Measurements from ENCODE around the gene FXYD7. TPM values are rescaled to one million over a fixed set of nuclear protein-coding genes. Genes with fewer than 3 reads are reported as not detected.

The FXYD7 gene
- total RNA-seq, 1 experiment from 2014 or later = 0.71 TPM

DNA sequence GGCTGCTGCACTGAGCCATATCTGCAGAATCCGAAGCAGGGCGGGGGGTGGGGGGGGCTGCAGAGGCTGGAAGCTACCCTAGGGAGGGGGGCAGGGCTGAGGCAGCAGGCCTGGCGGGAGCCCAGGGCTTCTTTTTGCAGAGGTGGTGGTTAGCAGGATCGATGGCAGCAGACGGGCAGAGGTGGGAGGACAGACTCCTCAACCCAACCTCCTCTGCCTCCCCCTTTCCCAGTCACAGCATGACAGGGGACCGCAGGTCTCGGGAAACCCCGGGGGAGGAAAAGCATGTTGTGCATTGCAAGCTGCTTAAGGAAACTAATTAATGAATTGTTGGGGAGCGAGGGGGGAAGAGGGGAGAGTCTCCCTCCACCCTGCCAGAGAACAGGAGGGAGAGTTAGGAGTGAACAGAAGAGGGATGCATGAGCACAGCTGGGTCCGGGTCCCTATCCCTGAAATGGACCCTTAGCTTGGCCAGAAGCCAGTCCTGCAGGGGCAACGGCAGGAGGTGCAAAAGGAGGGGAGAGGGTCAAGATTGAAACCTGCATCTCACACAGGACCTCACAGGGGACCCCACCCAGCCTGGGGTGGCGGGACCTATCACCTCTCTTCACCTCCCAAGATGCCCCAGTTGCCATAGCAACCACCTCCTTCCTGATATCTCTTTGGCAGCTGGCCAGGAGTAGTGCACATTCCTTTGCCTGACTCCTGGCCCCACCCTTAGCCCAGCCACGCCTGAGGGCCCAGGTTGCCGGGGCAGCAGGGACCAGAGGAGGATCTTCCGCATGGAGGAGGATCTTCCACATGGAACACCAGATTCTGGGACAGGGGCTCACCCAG, 1.8 kb downstream of the FXYD7 start:
- peak; percentile 31; the same call in 1 of the 2 replicates for ATAC-seq
- Histone ChIP-seq H4K20me1 (ENCODE audit: insufficient read depth) (no peaks in the 10 kb centered on the region), H3K36me3 (ENCODE audit: control insufficient read depth in 1 of 2, insufficient read depth in 2 of 2, low read length in 2 of 2) (no peaks in the 10 kb centered on the region), H3K79me2 (ENCODE audit: insufficient read depth, low read length) (no peaks in the 10 kb centered on the region), H3K4me1 (ENCODE audit: control insufficient read depth in 1 of 2, insufficient read depth in 2 of 2, low read length in 2 of 2) (peaks cover 22 to 35% of the 10 kb centered on the region in 2 experiments), H3K9me2 (ENCODE audit: insufficient read depth) (no peaks in the 10 kb centered on the region), H3K4me3 (replicated peaks in 1 of 2; ENCODE audit: low read depth in 1 of 2, low read length in 2 of 2) (no peak overlapping the region), H3K27me3 (ENCODE audit: insufficient read depth, low read length) (no peaks in the 10 kb centered on the region), H3K27ac (ENCODE audit: low read depth, low read length) (no peak overlapping the region), H3K9ac (ENCODE audit: low read length) (no peak overlapping the region; the same call in 1 of the 2 replicates), H2AFZ (ENCODE audit: low read depth, low read length, poor library complexity, severe bottlenecking) (no peak overlapping the region), H3K4me2 (ENCODE audit: low read length) (peak overlapping the region; percentile 50), H3K9me3 (ENCODE audit: control insufficient read depth in 1 of 2, insufficient read depth in 1 of 2, low read depth in 1 of 2, low read length in 2 of 2) (no peaks in the 10 kb centered on the region)
- RAD21 ChIA-PET (ENCODE audit: low non-redundant PET in 1 of 2, low total read pairs in 2 of 2, uncharacterized antibody in 2 of 2, unreplicated experiment in 2 of 2) = no interaction called here
- intact Hi-C loops (cut with micrococcal nuclease) = no loop called here
- DNase-seq (ENCODE audit: low read depth, low spot score) = no peak
- 0 out of 2 replicates have a peak, but pooled peaks have one; percentile 26 for TF ChIP-seq POLR2AphosphoS5 (IDR thresholded peaks at IDR 0.05; ENCODE audit: low read depth, low read length)
- no peak for TF ChIP-seq POLR2A (IDR thresholded peaks at IDR 0.05; ENCODE audit: borderline replicate concordance, extremely low read depth, insufficient read depth, insufficient read length)
- BruUV-seq (replicated peaks) = no TSS peak
- CTCF ChIA-PET = interaction anchor here (1.0 to 1.3 kb wide), 2 partner anchors 9 to 10 kb away, joined by 3 to 4 read pairs; partner anchors contain the start of gene FXYD5
- POLR2A ChIA-PET = no interaction called here

DNA sequence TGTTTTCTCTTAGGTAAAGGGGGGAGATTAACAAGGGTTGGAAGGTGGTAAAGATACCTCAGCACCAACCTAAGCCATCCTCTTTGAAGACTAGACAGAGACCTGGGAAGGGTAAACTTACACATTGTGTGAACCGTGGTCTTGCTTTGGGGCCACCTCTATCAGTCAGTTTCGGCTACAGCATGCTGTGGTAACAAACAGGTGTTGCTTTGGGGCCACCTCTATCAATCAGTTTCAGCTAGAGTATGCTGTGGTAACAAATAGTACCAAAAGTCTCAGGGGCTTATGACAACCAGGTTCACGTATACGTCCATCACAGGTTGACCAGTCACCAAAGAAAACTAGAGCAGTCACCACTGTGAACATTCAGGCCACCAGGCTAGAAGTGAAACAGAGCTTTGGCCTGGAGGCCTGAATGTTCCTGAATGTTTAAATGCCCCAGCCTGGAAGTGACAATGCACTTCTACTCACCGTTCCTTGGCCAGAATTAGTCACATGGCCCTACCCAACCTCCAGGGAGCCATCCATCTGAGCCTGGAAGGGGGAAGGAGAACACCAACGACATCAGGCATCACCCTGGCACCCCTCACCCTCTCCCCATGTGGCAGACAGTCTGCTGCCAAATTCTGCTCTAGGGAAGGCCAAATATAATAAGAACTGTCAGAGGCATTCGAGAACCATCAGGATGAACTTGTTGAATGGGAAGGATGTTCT, 3.8 kb downstream of the FXYD7 start:
- BruUV-seq (replicated peaks) = no TSS peak
- no peak overlapping the region for H3K4me3 ChIP-seq (replicated peaks in 1 of 2; ENCODE audit: low read depth in 1 of 2, low read length in 2 of 2)
- no peaks in the 10 kb centered on the region for H3K79me2 ChIP-seq (ENCODE audit: insufficient read depth, low read length)
- no peaks in the 10 kb centered on the region for H3K9me2 ChIP-seq (ENCODE audit: insufficient read depth)
- no peak overlapping the region for H3K4me2 ChIP-seq (ENCODE audit: low read length)
- ChIA-PET RAD21 (ENCODE audit: low non-redundant PET in 1 of 2, low total read pairs in 2 of 2, uncharacterized antibody in 2 of 2, unreplicated experiment in 2 of 2) (no interaction called here), CTCF (no interaction called here), POLR2A (no interaction called here)
- H2AFZ ChIP-seq (ENCODE audit: low read depth, low read length, poor library complexity, severe bottlenecking) = no peak overlapping the region
- TF ChIP-seq TCF7L2 (IDR thresholded peaks at IDR 0.05; ENCODE audit: borderline replicate concordance, extremely low read depth, insufficient read depth, insufficient read length) (no peak), SRF (IDR thresholded peaks at IDR 0.05; ENCODE audit: low read depth) (no peak), EGR1 (IDR thresholded peaks at IDR 0.05; ENCODE audit: low read depth) (no peak), ZNF274 (IDR thresholded peaks at IDR 0.05; ENCODE audit: low read depth, low read length) (no peak), SP1 (IDR thresholded peaks at IDR 0.05; ENCODE audit: low read depth) (no peak), FOSL1 (IDR thresholded peaks at IDR 0.05; ENCODE audit: low read depth) (no peak)
- H3K27ac ChIP-seq (ENCODE audit: low read depth, low read length) = no peak overlapping the region
- peaks cover 13 to 31% of the 10 kb centered on the region in 2 experiments for H3K4me1 ChIP-seq (ENCODE audit: control insufficient read depth in 1 of 2, insufficient read depth in 2 of 2, low read length in 2 of 2)
- H3K9me3 ChIP-seq (ENCODE audit: control insufficient read depth in 1 of 2, insufficient read depth in 1 of 2, low read depth in 1 of 2, low read length in 2 of 2) = no peaks in the 10 kb centered on the region
- no peak for ATAC-seq
- H3K9ac ChIP-seq (ENCODE audit: low read length) = no peak overlapping the region
- H3K36me3 ChIP-seq (ENCODE audit: control insufficient read depth in 1 of 2, insufficient read depth in 2 of 2, low read length in 2 of 2) = no peaks in the 10 kb centered on the region
- H3K27me3 ChIP-seq (ENCODE audit: insufficient read depth, low read length) = no peaks in the 10 kb centered on the region
- no peak for DNase-seq (ENCODE audit: low read depth, low spot score)
- intact Hi-C loops (cut with micrococcal nuclease) = no loop called here
- no peaks in the 10 kb centered on the region for H4K20me1 ChIP-seq (ENCODE audit: insufficient read depth)

Measured in HCT116 (cell line).